ENCODE results near the gene FSIP1. TPM values are rescaled to one million over a fixed set of nuclear protein-coding genes. Genes with fewer than 3 reads are reported as not detected.

Gene FSIP1
- total and polyA plus RNA-seq, 11 donors, result 0.28 to 3.7 (median 0.97) TPM; not detected in 1

DNA sequence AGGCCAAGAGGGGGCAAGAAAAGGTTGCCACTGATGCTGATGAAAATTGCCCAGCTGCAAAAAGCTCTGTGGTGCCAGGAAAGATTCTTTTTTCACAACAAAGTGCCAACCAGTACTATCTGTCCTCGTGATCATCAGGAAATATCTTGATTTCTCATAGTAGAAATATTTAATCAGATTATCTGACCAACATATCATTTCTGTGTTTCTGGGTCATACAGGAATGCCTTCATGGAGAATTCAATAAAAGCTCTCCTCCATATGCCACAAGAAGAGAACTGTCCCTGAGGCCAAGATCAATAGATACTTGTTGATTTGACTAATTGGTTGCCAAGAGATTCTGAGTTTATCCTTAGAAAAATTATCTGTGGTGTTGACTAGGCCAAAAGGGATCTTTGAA is 63.5 kb downstream of the FSIP1 start:
- H3K36me3 ChIP-seq, result no peaks in the 10 kb centered on the region
- H3K4me1 ChIP-seq, result no peaks in the 10 kb centered on the region
- no peak overlapping the region for H3K4me3 ChIP-seq
- no peak overlapping the region for H3K27ac ChIP-seq
- intact Hi-C loops (cut with DNase I), result no loop called here
- no peaks in the 10 kb centered on the region for H3K9me3 ChIP-seq
- 92 to 96% (median 93%) methylated on average over 1 of the region's 1 CpG for WGBS, 4 donors
- H3K27me3 ChIP-seq, result no peaks in the 10 kb centered on the region
- DNase-seq (no peak), ATAC-seq (no peak)
- TF ChIP-seq, protein P1, sequence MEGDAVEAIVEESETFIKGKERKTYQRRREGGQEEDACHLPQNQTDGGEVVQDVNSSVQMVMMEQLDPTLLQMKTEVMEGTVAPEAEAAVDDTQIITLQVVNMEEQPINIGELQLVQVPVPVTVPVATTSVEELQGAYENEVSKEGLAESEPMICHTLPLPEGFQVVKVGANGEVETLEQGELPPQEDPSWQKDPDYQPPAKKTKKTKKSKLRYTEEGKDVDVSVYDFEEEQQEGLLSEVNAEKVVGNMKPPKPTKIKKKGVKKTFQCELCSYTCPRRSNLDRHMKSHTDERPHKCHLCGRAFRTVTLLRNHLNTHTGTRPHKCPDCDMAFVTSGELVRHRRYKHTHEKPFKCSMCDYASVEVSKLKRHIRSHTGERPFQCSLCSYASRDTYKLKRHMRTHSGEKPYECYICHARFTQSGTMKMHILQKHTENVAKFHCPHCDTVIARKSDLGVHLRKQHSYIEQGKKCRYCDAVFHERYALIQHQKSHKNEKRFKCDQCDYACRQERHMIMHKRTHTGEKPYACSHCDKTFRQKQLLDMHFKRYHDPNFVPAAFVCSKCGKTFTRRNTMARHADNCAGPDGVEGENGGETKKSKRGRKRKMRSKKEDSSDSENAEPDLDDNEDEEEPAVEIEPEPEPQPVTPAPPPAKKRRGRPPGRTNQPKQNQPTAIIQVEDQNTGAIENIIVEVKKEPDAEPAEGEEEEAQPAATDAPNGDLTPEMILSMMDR (IDR thresholded peaks at IDR 0.05), result no peak

DNA sequence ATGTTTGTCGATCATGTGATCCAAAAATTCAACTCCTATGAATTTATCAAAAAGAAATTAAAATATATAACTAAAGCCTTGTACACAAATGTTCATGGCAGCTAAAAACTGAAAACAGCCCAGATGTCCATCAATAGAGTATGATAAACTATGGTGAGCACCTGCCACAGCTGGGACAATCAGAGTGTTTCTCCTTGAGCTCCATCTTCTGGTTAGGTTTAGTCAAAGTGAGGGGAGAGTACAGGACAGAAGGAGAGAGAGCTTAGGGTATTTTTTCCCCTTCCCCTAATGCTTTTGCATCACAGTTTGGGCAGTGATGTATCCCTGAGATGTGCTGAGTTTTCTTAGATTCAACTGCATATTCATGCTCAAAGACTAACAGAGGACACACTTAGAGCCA is 65.5 kb downstream of the FSIP1 start:
- TF ChIP-seq, protein P1 (IDR thresholded peaks at IDR 0.05), result no peak
- no peak for TF ChIP-seq POLR2A (IDR thresholded peaks at IDR 0.05)

DNA sequence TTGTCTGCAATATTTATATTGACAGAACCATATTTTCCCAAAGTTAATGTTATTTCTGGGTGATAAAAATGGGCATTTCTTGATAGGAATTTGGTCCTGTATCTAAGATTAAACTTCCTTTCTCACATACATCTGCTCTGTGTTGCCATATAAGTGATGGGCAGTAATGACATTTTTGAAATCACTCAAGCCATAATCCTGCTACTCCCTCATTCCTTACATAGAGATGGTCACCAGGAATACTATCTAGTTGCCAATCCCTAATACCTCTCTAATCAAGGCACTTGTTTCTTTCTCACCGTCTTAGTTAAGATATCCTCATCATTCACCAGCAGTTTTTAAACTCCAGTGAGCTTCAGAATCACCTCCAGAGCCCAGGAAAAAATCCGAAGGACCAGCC is 68.4 kb downstream of the FSIP1 start:
- Histone ChIP-seq H3K9me3 (no peaks in the 10 kb centered on the region), H3K36me3 (no peaks in the 10 kb centered on the region), H3K27ac (no peak overlapping the region), H3K27me3 (no peaks in the 10 kb centered on the region), H3K4me1 (no peaks in the 10 kb centered on the region), H3K4me3 (no peak overlapping the region)
- WGBS, 4 donors, result 69 to 78% (median 77%) methylated on average over 2 of the region's 2 CpGs
- no peak for TF ChIP-seq POLR2A (IDR thresholded peaks at IDR 0.05)
- TF ChIP-seq, protein P1 (IDR thresholded peaks at IDR 0.05), result no peak
- no peak for DNase-seq
- no peak for ATAC-seq
- intact Hi-C loops (cut with DNase I), result no loop called here

More for the DNA sequence above, 65.5 kb downstream of the FSIP1 start:
- no peaks in the 10 kb centered on the region for H3K27me3 ChIP-seq
- no peak overlapping the region for H3K27ac ChIP-seq
- ATAC-seq (no peak), DNase-seq (no peak)
- no peaks in the 10 kb centered on the region for H3K36me3 ChIP-seq
- H3K4me3 ChIP-seq, result no peak overlapping the region
- H3K9me3 ChIP-seq, result no peaks in the 10 kb centered on the region
- H3K4me1 ChIP-seq, result no peaks in the 10 kb centered on the region
- 94 to 100% (median 98%) methylated on average over 1 of the region's 1 CpG for WGBS, 4 donors
- intact Hi-C loops (cut with DNase I), result no loop called here

DNA sequence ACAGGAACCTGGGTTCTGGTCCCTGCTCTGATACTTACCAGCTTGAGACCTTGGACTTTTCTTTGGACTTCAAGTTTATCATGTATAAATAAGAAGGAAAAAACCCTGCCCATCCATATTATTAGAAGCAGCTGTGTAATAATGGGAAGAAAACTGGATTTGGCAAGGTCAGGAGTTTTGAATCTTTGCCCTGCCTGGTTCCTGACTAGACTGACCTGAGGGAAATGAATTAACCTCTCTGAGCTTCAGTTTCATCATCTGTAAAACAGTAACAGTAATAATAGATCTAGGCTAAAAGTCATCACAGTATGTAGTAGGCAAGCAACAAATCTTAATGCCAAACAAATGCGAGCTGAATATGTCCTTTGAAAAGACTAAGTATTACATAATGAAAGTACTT is 68.8 kb downstream of the FSIP1 start:
- ATAC-seq (no peak), DNase-seq (no peak)
- intact Hi-C loops (cut with DNase I), result no loop called here
- no peaks in the 10 kb centered on the region for H3K4me1 ChIP-seq
- WGBS, 4 donors, result 81 to 98% (median 91%) methylated on average over 1 of the region's 1 CpG
- H3K4me3 ChIP-seq, result no peak overlapping the region
- H3K27ac ChIP-seq, result no peak overlapping the region
- no peaks in the 10 kb centered on the region for H3K36me3 ChIP-seq
- TF ChIP-seq, protein P1 (IDR thresholded peaks at IDR 0.05), result no peak
- TF ChIP-seq POLR2A (IDR thresholded peaks at IDR 0.05), result no peak
- no peaks in the 10 kb centered on the region for H3K9me3 ChIP-seq
- no peaks in the 10 kb centered on the region for H3K27me3 ChIP-seq
